Tracheal epithelial cell (primary cell): ENCODE results near the gene MOCS1. TPM values are rescaled to one million over a fixed set of nuclear protein-coding genes. Genes with fewer than 3 reads are reported as not detected.

ENCODE experiments used
- total RNA-seq: library from RNA; depleted of rRNA; stranded (reverse); fragments of >200 nt; gene quantifications from 2 replicates; pipeline ENCODE4 v1.2.1, GENCODE V29; 2014

MOCS1 gene
- 2.3 and 5.8 TPM in 2 replicates for total RNA-seq

GRCh38 chr6:39934131-39934757 is at the start of gene MOCS1:
Gene MOCS1 (minus strand): TSS chr6:39934462. CDS start chr6:39934417, 45 bp downstream.

Other genes starting within 250 kb of the MOCS1 start
- gene KIF6, start 209.1 kb downstream of the MOCS1 start, total RNA-seq = 0.21 TPM in 1 of 2 replicates, not detected in the other
- 0.24 TPM in 1 of 2 replicates, not detected in the other for gene DAAM2, start 142.1 kb downstream of the MOCS1 start, total RNA-seq